ENCODE data around the gene NUDT21. TPM values are rescaled to one million over a fixed set of nuclear protein-coding genes. Genes with fewer than 3 reads are reported as not detected.
A peak's percentile ranks its signal among the peaks of the same experiment; 100 is the strongest.

Gene NUDT21
- total RNA-seq, 2 donors from 2014 or later = 43.5 to 52.3 TPM

DNA sequence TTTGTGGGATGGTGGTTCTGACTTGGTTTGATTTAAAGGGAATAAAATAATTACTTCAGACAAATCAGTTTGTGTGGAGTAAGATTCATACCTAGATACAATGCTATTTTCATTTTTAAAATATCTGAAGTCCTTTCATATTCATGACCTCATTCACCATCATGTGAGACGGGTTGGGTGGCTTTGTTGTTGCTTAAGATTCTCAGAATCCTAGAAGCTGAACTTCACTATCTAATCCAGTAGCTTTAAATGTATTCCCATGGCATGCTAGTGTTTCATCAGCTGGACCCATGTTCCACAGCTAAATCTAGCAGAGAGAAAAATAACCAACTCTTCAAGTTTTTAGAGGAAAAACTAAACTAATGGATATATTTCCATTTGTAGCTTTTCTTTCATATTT lies 23.0 kb downstream of the NUDT21 start:
- Histone ChIP-seq H3K9me3 (no peaks in the 10 kb centered on the region), H3K36me3 (peaks cover 3% of the 10 kb centered on the region), H3K27me3 (replicated peaks; ENCODE audit: insufficient read depth) (no peaks in the 10 kb centered on the region), H3K4me3 (no peak overlapping the region), H3K4me1 (ENCODE audit: control insufficient read depth in 1 of 2, low read depth in 2 of 2) (peaks cover 7 to 10% of the 10 kb centered on the region in 2 donors), H3K27ac (no peak overlapping the region)
- TF ChIP-seq, protein P1, sequence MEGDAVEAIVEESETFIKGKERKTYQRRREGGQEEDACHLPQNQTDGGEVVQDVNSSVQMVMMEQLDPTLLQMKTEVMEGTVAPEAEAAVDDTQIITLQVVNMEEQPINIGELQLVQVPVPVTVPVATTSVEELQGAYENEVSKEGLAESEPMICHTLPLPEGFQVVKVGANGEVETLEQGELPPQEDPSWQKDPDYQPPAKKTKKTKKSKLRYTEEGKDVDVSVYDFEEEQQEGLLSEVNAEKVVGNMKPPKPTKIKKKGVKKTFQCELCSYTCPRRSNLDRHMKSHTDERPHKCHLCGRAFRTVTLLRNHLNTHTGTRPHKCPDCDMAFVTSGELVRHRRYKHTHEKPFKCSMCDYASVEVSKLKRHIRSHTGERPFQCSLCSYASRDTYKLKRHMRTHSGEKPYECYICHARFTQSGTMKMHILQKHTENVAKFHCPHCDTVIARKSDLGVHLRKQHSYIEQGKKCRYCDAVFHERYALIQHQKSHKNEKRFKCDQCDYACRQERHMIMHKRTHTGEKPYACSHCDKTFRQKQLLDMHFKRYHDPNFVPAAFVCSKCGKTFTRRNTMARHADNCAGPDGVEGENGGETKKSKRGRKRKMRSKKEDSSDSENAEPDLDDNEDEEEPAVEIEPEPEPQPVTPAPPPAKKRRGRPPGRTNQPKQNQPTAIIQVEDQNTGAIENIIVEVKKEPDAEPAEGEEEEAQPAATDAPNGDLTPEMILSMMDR (IDR thresholded peaks at IDR 0.05) = no peak
- ATAC-seq (ENCODE audit: insufficient number of reproducible peaks, low FRiP score, low read depth) = no peak
- no peak for DNase-seq (ENCODE audit: low spot score)

DNA sequence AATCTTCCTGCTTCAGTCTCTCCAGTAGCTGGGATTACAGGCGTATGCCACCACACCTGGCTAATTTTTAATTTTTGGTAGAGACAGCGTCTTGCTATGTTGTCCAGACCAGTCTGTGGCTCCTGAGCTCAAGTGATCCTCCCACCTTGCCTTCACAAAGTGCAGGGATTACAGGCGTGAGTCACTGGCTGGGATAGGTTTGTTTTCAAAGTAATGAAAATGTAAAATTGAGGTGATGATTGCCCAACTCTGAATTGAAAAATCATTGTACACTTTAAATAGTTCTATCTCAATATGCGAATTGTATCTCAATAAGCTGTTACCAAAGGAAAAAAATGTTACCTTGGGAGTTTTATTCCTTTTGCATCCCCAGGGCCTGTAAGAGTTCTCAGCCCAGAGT lies 24.5 kb downstream of the NUDT21 start:
- ATAC-seq (ENCODE audit: insufficient number of reproducible peaks, low FRiP score, low read depth) (no peak), DNase-seq (ENCODE audit: low spot score) (no peak)
- no peaks in the 10 kb centered on the region for H3K27me3 ChIP-seq (replicated peaks; ENCODE audit: insufficient read depth)
- H3K36me3 ChIP-seq = peaks cover 3% of the 10 kb centered on the region
- no peak overlapping the region for H3K27ac ChIP-seq
- TF ChIP-seq, protein P1 (IDR thresholded peaks at IDR 0.05) = no peak
- H3K4me1 ChIP-seq (ENCODE audit: control insufficient read depth in 1 of 2, low read depth in 2 of 2) = peaks cover 20 to 22% of the 10 kb centered on the region in 2 donors
- no peaks in the 10 kb centered on the region for H3K9me3 ChIP-seq
- H3K4me3 ChIP-seq = no peak overlapping the region

DNA sequence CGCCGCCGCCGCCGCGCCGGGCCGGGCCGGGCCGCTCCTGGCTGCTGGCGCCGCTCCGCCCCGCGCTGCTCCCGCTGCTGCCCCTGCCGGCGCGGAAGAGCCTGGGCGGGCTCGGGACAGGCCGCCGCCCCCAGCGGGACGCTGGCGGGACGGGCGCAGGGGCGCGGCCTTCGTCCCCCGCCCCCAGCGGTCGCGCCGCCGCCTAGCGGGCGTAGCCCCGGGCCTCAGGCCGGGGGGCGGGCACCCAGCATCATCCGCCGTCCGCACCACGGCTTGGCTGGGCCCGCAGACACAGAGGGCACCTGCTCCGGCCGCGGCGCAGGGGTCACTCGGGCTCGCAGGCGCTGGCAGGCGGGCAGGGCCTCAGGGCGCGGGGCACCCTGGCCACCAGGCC lies 25.7 kb downstream of the NUDT21 start, which contains the start of gene AMFR:
TSS of gene AMFR (minus strand) at position 107 of the 394 bp plus-strand sequence. CDS start 218 bp downstream, outside the sequence.
- TF ChIP-seq, protein P1 (IDR thresholded peaks at IDR 0.05) = peak; percentile 44
- H3K9me3 ChIP-seq = no peaks in the 10 kb centered on the region
- DNase-seq (ENCODE audit: low spot score) = no peak
- H3K4me1 ChIP-seq (ENCODE audit: control insufficient read depth in 1 of 2, low read depth in 2 of 2) = peaks cover 26 to 27% of the 10 kb centered on the region in 2 donors
- peaks cover 3% of the 10 kb centered on the region for H3K36me3 ChIP-seq
- H3K27me3 ChIP-seq (replicated peaks; ENCODE audit: insufficient read depth) = no peaks in the 10 kb centered on the region
- H3K4me3 ChIP-seq = peak within 1 kb of the TSS; percentile 98
- ATAC-seq (ENCODE audit: insufficient number of reproducible peaks, low FRiP score, low read depth) = peak; percentile 93
- H3K27ac ChIP-seq = peak within 1 kb of the TSS; percentile 83 to 93

DNA sequence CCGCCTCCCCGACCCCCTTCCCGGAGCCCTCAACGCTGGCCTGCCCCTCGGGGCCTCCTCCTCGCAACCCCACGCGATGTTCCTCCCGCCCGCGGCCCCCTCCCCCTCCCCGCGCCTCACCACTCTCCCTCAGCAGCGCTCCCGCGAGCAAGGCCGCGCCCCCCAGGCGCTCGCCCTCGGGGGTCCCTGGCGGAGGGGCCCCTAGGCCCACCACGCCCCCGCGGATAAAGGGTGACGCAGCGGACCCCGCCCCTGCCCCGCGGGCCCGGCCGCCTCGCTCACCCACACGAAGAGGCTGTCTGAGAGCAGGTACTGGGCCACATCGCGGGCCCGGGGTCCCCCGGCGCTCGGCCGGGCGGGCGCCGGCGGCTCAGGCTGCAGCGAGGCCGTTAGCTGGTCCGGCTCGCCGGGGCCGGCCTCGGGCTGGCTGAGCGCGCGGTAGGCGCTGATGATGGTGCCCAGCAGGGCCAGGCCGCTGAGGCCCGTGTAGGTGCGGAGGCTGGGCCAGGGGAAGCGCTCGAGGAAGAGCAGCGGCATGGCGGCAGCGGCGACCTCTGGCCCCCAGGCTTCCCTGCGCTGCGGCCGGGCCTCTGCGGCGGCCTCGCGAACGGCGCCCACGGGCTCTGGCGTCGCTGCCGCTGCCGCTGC lies 26.2 kb downstream of the NUDT21 start:
- H3K4me1 ChIP-seq (ENCODE audit: control insufficient read depth in 1 of 2, low read depth in 2 of 2) = peaks cover 29 to 30% of the 10 kb centered on the region in 2 donors
- H3K9me3 ChIP-seq = no peaks in the 10 kb centered on the region
- TF ChIP-seq, protein P1 (IDR thresholded peaks at IDR 0.05) = no peak
- H3K27ac ChIP-seq = peak overlapping the region; percentile 83 to 93
- ATAC-seq (ENCODE audit: insufficient number of reproducible peaks, low FRiP score, low read depth) (peak; percentile 11), DNase-seq (ENCODE audit: low spot score) (no peak)
- no peaks in the 10 kb centered on the region for H3K27me3 ChIP-seq (replicated peaks; ENCODE audit: insufficient read depth)
- no peaks in the 10 kb centered on the region for H3K36me3 ChIP-seq
- peak overlapping the region; percentile 98 for H3K4me3 ChIP-seq

DNA sequence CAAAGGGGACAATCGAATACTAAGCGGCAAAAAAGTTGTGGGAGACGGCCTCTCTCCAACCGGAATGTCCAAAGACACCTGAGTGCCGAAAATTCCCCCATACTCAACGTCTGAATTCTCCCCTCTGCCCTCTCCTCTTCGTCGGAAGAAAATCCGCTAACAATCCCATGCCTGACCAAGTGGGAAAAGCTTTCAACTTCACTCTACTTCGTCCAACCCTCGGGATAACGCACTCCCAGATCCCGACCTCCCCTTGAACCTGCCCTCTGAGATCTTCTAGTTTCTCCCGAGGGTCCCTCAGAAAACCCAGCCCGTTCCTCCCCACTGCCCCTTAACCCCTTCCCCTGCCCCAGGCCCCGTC lies 26.7 kb downstream of the NUDT21 start:
- DNase-seq (ENCODE audit: low spot score) (no peak), ATAC-seq (ENCODE audit: insufficient number of reproducible peaks, low FRiP score, low read depth) (no peak)
- Histone ChIP-seq H3K4me3 (peak overlapping the region; percentile 98), H3K27ac (peak overlapping the region; percentile 83 to 93), H3K36me3 (no peaks in the 10 kb centered on the region), H3K27me3 (replicated peaks; ENCODE audit: insufficient read depth) (no peaks in the 10 kb centered on the region), H3K9me3 (no peaks in the 10 kb centered on the region), H3K4me1 (ENCODE audit: control insufficient read depth in 1 of 2, low read depth in 2 of 2) (peaks cover 29 to 30% of the 10 kb centered on the region in 2 donors)
- TF ChIP-seq, protein P1 (IDR thresholded peaks at IDR 0.05) = no peak

Measured in thoracic aorta (tissue), 2 donors.